OCI-LY3 (cell line): ENCODE measurements around the gene CCNJL.

ENCODE experiments used
- EZH2phosphoT487 ChIP-seq: fragments of 200-600 bp; shearing (Covaris generic); IDR thresholded peaks from 2 replicates; pipeline ENCODE4 v1.6.1; 2018; ENCODE audit warnings: antibody characterized with exemption, mixed run types, low read depth
- TF ChIP-seq, protein P1 (sequence below): fragments of 200-600, 300-600 bp; sonication (generic); IDR thresholded peaks from 2 replicates; pipeline ENCODE4 v1.5.1; 2014; ENCODE audit warnings: antibody characterized with exemption, low read length, low read depth

DNA sequence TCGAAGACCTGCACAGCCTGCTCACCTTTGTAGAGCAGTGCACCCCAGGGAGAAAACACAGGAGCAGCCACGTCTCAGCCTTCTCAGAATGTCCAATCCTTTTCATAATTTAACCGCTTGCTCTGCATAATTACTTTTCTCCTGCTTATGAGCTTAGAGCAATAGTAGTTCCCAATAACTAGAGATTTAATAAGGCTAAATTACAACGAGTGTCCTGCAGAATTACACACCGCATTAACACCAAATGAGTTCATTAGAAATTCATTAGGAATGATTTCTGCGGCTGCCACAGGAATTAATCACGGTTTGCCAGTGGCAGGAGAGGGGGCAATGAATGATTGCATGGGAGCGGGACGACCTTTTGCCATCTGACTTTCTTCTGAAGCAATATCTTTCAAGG lies 101.8 kb downstream of the CCNJL start:
- TF ChIP-seq, protein P1, sequence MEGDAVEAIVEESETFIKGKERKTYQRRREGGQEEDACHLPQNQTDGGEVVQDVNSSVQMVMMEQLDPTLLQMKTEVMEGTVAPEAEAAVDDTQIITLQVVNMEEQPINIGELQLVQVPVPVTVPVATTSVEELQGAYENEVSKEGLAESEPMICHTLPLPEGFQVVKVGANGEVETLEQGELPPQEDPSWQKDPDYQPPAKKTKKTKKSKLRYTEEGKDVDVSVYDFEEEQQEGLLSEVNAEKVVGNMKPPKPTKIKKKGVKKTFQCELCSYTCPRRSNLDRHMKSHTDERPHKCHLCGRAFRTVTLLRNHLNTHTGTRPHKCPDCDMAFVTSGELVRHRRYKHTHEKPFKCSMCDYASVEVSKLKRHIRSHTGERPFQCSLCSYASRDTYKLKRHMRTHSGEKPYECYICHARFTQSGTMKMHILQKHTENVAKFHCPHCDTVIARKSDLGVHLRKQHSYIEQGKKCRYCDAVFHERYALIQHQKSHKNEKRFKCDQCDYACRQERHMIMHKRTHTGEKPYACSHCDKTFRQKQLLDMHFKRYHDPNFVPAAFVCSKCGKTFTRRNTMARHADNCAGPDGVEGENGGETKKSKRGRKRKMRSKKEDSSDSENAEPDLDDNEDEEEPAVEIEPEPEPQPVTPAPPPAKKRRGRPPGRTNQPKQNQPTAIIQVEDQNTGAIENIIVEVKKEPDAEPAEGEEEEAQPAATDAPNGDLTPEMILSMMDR = no peak
- TF ChIP-seq EZH2phosphoT487 = no peak
